ENCODE measurements around the gene HOXD12.
A peak's percentile ranks its signal among the peaks of the same experiment; 100 is the strongest.

Gene HOXD12

DNA sequence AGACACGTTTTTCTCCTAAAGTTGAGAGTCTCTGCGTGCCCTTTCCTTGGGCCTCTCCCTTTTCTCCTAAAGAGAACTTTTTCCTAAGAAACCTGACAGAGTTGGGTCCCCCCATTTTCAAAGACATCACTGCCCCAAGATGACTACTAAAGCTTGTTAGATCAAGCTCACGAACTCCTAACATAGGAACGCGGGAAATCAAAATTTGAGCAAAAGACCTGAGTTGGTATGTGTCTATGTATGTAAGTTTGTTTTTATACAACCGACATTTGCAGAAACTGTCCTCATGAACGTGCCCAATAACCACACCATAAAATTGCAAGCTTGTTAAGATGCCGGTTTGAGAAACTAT, 5.7 kb upstream of the HOXD12 start:
- DNase-seq = no peak

DNA sequence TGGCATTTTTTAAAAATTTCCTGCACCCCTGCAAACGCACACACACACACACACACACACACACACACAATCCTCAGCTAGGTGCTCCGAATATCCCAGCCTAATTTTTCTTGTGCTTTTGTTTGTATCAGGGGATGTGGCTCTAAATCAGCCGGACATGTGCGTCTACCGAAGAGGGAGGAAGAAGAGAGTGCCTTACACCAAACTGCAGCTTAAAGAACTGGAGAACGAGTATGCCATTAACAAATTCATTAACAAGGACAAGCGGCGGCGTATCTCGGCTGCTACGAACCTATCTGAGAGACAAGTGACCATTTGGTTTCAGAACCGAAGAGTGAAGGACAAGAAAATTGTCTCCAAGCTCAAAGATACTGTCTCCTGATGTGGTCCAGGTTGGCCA, 5.2 kb upstream of the HOXD12 start:
- DNase-seq = no peak

DNA sequence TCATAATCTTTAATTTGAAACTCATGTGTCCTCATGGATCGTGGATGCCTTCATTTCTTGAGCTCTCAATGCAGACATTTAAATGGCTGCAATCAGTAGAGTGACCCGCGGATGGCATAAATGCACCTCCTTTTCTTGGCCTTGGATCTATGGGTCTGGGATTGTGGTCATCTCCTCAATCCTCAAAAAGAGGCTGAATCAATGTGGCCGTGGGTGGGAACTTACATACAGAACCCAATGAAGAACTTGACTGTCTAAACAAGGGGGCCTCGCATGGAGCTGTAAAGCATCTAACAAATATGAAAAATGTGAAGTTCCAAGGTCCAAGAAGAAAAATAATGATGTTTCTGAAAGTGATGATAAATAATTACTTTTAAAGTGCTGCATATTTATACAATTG, 4.2 kb upstream of the HOXD12 start:
- no peak for DNase-seq

DNA sequence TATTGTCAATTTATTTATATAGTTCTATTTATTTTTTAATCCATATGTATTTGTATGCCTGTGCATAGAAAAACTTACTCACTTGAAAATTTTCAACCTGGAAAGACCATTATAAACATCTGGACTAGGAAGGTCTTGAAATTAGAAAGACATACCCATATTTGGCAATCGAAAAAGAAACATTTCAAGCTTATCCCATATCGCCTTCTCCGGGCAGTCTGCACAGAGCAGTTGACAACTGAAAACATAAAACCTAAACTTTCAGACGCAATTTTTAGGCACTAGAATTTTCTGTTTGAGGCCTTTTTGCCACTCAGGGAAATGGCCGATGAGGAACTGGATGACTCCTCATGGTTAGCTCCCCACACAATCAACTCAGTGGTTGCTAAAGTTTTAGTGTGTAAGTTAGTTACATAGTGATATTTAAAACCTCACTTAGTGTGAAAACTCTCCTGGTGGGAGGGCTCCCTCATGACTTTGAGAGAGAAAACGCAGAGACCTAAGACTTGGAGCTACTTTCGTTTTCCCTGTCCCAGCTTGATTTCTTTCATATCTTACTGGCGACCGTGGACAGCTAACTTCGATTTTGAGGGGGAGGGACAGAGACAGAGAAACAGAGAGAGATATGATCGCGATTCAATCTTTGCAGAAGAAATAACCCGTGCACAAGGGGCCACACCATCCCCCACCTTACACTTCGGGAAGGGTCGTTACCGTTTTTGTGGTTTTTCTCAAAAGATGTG, 3.2 kb upstream of the HOXD12 start:
- DNase-seq = no peak

DNA sequence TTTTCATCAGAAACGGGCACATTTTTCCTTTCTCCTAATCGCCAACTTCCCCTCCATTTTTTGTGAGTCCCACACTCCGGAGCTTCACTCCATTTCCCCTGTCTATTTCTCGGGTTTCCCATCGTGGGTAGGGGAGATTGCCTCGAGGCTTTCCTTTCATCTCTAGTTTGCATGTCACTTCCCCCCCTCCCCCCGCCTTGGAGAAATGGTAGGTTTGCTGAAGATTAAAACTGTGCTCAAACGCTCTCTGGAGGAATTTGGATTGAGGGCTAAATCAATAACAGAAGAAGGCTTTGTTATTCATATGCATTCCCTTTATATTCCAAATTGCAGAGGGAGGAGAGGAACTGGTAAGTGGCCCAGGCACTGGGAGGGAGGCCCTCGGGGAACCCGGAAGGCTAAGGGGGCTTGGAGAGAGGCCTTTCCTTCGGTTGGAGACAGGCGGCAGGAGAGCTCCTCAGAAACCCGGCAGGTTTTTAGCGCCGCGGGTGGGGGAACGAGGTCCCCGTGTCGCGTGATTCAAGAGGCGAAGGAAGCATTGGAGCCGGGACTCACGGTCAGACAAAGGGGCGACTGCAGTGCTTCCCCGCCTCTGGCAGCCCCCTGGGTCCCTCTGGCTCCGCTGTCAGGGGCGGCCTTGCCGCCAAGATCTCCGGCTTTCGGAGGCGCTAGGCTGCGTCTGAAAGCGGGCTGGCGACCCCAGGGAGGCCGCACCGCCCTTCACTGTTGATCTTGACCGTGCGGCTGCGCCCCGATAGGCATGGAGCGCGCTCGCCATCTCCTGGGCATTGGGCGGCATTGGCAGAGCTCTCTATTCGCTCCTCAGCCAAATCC, 2.4 kb upstream of the HOXD12 start:
- peak; percentile 51 for DNase-seq

DNA sequence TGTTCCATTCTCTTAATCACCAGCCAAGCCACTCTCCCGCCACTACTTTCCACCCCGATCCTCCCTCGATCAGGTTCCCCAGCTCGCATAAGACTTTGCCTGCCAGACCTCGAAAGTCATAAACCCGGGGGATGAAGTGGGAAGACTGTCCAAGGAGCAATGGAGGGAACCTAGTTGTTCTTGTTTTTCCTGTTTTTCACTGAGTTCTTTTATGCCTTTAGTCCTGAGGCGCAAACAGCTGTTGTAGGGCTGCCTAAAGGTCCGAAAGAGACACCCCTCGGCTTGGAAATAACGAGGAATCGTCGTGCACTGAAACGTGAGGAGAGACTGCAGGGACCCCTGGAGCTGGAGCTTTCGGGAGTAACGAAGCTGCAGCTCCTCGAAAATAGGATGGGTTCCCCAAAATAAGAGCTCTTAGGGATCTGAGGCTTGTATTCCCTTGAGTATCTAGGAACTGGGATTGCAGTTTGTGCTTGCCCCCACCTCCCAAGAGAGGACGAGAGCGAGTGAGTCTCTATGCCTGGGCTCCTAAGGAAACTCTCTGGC, 1.7 kb upstream of the HOXD12 start:
- DNase-seq = no peak

DNA sequence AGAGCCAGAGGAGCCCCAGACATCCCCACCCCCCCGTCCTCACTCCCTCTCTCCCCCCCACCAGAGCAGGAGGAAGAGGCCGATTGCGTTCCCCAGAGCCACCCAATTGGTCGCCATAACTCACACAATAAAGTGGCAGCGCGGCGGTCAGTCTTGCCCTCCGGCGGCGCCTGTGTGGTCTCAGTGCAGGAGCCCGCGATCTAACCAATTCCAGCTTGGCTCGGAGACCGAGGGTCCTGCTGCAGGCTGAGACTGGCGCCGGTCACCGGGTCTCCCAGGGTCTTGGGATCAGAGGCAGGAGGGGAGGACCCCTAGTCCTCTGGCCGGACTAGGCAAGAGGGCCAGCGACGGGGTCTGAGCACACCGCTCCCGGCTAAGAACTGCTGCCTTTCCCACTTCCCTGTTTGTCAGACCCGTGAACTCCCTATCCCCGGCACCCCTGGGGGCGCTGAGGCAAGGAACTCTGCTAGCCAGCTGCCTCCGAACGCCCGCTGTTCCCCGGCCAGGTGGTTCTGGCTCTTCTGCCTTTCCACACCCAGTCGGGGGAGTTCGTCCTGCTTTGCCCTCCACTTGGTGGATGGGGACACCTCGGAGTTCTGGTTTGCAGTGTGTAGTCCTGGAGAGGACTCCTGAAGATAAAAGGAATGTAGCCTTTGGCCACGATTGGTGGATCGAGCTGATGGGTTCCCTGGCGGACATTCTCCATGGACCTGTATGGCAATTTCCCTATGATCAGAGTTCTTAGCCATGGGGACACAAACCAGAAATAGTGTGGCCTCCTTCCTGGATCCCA, 1.0 kb upstream of the HOXD12 start:
- DNase-seq = no peak

DNA sequence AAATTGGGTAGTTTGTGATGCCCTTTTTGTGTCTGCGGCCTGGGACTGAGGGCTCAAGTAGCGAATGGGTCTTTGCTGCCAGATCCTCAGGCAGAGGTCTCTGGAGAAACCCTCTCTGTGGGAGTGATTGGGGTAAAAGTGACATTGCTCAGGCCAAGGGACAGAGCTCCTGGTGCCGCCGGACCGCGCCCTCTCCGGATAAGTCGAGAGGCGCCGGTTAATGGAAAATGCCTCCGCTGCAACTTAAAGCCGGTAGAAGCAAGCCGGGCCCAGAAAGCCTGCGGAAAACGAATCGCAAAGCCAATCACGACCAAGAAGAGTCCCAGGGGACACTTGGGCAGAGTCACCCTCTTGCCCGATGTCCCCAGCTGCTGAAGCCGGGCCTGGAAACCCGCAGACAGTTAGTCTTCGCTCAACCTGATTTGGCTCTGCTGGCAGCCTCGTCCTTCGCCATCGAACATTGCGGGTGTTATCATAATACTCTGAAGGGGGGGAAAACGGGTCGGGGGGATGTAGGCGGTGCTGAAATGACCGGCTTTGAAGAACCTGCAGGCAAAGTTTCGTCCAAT, 352 bp upstream of the HOXD12 start:
- no peak for DNase-seq

DNA sequence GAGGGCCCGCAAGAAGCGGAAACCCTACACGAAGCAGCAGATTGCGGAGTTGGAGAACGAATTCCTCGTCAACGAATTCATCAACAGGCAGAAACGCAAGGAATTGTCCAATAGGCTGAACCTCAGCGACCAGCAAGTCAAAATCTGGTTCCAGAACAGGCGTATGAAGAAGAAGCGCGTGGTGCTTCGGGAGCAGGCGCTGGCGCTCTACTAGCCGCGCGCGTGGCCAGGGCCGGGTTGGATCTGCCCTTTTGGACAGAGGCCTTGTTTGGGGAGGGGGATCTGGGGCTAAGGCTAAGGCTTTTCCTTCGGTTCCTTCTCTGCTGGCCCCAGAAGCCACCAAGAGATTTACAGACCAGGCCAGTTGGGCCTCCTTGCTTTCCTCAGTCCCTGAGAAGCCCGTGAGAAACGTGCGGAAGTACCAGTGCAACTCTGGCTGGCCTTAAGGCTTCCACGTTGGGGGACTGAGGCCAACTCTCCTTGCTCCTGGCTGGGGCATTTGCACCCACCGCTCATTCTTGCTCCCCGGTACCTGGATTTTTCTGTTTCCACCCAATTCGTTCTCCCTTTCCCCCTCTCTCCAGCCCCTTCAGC, 1.0 kb downstream of the HOXD12 start:
- DNase-seq = no peak

DNA sequence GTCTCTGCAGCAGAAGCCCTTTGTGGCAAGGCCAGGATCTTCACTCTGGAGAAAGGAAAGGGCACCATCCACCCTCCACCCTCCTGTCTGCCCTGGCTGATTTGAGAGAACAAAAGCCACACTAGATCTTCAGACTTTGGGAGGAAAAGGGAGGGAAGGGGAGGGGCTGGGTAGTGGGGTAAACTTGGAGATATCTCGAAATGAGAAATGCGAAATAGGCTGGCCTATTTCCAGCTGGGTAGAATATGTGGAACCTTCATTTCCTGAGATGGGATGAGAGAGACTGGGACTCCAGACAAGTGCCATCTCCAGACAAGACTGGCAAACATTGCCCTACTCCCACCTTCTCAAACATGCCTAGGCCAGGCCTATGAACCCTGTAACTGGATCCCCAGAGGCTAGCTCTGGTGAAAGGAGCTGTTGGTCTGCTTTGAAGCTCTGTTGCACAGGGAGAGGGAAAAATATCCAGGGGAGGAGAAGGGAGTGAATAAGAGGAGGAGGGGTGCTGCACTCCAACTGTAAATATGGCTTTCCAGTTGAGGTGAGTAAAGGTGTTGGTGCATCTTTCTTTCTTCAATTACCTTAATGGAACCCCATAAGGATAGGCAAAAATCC, 1.7 kb downstream of the HOXD12 start:
- DNase-seq = no peak

DNA sequence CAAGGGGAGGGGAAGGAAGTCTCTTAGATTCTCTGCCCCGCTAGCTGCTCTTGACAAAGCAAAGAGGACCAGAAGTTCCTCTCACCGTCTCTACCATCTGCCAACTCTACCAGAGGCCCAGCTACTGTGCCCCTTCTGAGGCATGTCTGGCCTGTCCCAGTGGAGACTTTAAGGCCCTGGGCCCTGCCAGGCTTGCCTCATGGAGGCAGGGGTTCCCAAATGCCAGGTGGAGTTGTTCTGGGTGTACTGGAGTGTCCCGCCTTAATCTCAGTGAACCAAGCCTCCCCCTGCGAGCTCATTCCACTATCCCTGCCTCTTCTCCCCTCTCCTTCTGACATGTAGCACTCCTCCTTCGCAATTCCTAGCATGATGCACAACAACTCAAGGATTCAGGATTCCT, 2.2 kb downstream of the HOXD12 start:
- no peak for DNase-seq

DNA sequence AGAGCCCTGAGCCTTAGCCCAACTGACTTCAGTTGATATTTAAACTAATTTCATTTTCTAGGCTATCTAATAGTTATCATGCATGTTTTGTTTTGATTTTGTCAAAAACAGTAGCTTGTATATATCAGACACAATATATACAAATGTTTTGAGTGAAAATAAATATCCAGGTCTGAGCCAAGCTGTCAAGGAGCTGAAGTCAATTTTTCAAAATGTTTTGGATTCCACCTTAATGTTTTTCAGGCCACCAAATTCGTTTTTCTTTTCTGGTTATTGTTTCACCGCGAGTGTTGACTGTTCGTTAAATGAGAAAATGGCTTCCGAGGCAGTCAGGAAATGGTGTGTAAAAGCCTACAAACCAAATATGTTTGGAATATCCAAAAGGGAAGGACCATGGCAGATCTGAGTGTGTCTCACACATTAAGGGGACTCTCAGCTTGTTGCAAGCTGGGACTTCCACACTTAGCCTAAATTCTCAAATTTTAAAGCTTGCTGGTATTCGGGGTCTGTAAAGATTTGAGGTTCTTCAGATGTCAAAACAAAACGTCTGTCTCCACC, 2.8 kb downstream of the HOXD12 start:
- no peak for DNase-seq

DNA sequence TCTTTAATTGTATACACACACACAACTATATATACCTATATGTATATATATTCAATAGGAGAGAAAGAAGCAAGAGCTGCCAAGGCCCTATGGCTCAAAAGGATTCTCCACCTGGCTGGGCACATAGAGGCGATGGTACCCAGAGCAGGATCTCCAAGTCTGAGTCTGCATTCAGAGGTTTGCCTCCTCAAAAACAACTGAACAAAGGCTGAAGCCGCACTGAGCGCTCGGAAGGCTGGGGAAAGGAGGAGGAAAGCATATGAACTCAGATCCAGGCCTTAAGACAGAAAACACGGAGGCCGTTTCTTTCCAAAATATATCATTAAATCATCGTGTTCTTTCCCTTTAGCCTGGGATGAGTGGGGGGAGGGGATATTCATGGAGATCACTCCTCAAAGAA, 3.6 kb downstream of the HOXD12 start:
- no peak for DNase-seq

DNA sequence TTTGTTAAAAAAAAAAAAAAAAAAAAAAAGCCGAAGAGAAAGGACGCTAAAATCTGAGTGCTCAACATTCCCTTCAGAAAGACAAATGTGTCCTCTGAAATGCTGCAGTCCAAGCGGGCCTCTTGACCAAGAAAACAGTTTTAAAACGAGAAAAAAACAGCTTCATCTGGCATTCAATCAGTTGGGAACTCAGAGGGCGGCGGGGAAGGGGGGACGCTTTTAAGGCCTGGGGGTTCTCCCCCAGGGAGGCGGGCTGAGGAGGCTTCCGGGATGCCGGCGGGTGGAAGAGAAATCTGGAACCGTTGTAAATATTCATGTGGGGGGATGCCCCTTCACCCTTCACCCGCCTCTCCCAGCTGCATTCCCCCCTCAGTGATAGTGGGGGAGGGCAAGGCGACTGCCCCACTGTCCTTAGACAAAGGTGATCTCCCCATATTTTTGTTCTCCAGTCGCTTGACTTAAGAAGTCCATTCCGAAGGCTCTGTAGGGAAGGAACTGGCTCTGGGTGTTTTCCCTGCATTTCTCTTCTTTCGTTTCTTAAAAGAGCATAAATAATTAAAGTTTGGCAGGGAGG, 4.2 kb downstream of the HOXD12 start:
- DNase-seq = no peak

DNA sequence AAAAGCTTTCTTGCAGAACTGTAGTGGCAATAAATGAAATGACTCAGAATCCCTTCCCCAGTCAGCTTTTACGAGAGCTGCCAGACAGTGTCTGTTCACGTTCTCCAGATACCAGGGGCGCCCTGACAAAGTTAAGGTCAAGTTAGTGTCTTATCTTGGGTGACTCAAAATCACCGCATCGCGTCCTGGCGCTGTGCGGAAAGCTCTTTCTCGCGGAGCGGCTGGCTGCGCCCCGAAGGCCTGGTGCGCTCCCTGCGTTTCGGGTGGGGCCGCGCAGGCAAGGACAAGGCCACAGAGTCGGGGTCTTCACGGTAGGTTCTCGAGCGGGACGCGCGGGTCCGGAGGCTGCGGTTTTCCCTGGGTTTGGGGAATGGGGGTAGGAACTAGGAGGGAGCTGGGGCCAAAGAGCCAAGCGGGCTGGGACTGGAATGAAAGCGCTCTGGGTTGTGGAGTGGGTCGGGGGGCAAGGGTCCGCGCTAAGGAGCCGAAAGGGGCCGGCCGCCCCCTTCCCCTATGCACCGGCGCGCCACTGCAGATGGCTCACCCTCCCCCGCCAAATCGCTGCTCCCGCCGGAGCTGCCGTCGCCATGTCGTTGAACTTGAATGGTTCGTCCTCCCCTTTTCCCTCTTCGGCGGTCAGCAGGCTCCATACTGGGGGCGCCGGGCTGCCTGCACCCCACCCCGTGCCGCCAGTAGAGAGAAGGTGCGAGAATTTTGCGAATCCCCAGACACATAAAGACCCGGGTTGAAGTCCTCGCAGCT, 4.9 kb downstream of the HOXD12 start:
- DNase-seq = no peak

DNA sequence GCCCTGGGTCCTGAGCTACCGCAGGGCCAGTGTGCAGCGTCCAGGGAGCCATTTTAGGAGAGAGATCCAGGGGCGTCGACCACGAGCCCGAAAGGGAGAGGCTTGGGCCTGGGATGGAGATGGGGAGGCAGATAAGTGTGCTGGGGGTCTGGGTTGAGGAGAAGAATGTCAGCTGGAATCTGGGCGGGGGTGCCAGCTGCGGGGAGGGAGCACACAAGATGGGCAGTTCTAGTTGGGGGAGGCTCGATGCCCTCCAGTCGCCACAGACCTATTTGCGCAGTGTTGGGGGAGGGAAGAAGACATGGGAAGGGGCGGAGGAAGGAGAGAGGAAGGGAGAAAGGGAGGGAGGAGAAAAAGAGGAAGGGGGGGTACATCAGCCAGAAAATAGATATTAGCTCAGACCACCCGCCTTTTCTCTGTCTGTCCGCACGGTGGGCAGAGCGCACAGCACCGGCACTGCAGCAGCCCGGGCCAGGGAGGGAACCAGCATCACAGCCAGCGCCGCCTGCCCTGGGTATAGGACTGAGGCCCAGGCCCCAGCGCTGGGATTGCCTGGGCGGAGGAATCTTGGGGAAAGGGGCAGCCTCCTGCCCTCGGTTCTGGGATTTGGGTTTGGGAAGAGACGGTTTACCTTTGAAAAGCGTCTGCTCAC, 5.6 kb downstream of the HOXD12 start:
- no peak for DNase-seq

DNA sequence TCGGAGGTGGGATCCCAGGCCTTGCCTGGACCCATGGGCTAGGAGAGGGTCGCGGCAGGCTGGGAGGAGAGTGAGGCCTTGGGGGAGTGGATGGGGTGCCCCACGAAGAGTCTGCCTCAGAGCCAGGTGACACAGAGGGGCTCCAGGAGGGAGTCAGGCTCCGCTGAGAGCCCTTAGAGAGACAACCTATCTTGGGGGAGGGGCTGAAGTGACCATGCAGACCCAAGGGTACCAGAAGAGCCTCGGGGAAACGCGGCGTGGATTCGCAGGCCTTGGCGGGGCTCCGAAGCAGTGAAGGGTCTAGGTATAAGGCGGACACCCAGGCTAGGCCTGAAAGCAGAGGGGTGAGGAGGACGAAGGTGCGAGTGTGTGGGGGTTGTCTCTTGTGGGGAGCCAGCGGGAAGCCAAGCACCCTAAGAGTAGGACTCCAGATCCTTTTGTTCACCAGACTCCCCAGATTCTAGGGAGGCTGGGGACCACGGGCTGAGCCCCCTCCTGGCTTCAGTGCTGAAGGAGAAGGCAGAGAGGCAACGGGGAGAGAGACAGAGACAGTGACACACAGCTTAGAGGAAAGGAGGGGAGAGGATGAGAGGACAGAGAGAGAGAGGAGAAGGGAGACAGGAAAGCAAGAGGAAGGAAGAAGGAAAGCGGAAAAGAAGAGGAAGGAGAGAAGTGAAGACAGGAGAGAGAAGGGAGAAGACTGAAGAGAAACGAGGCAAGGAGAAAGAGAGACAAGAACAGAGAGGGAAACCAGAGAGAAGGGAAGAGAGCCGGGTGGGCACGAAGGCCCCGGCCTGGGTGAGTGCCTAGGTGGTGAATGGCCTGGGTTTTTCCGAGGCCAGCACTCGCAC, 6.4 kb downstream of the HOXD12 start:
- DNase-seq = no peak

DNA sequence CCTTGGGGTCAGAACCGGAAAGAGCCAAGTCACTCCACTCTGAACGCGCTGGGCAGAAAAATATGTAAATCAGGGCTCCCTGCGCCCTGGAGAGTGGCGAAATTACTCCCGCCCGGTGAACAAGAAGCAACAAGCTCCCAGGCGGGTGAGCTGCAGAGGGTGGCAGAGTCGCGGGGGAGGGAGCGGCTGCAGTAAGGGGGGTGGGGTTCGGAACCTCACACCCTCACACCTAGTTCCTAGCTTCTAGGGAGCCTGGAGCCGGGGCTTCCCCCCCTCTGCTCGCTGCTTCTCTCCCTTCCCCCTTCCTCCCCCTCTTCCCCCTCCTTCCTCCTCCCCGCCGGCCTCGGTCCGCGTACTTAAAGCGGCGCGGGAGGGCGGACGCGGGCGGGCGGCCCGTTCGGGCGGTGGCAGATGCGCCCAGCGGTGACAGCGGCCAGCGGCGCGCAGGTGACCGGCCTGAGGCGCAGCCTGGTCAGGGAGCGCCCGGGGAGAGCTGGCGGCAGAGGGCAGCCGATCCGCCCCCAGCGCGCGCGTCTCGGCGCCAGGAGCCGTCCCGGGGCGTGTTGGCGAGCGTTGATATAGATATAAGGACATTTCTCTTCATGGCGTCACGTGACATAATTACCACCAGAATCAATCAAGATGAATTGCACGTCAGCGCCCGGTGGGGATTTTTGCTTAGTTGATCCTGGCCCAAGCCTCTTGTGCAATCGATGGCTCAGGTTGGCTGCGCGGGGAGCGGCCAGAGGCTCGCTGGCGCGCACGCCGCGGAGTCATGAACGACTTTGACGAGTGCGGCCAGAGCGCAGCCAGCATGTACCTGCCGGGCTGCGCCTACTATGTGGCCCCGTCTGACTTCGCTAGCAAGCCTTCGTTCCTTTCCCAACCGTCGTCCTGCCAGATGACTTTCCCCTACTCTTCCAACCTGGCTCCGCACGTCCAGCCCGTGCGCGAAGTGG, 7.3 kb downstream of the HOXD12 start, which contains the start of gene HOXD11:
TSS of gene HOXD11 (plus strand) at position 700 of the 959 bp plus-strand sequence. CDS start at position 776, 76 bp downstream.
- DNase-seq = peak; percentile 72

All from NCI-H2081 treated with DMSO at 0.1 percent for 48 hours (cell line).